H54 (cell line): ENCODE data around the gene TUBGCP5.
A peak's percentile ranks its signal among the peaks of the same experiment; 100 is the strongest.

ENCODE experiments used
- DNase-seq: peaks from one replicate; pipeline ENCODE4 v3.0.0; 2011; ENCODE audit warnings: low spot score, mixed read lengths; ENCODE audit not compliant: insufficient read length
- FAIRE-seq: peaks from 3 replicates; lab custom pipeline; 2011; peaks lifted over from hg19 to GRCh38; lab: Jason Lieb, UNC
- POLR2A ChIP-seq: IDR thresholded peaks from 2 replicates; pipeline ENCODE4 v1.6.1; 2011; ENCODE audit warnings: low read depth, mild to moderate bottlenecking, low read length

TUBGCP5 gene

DNA sequence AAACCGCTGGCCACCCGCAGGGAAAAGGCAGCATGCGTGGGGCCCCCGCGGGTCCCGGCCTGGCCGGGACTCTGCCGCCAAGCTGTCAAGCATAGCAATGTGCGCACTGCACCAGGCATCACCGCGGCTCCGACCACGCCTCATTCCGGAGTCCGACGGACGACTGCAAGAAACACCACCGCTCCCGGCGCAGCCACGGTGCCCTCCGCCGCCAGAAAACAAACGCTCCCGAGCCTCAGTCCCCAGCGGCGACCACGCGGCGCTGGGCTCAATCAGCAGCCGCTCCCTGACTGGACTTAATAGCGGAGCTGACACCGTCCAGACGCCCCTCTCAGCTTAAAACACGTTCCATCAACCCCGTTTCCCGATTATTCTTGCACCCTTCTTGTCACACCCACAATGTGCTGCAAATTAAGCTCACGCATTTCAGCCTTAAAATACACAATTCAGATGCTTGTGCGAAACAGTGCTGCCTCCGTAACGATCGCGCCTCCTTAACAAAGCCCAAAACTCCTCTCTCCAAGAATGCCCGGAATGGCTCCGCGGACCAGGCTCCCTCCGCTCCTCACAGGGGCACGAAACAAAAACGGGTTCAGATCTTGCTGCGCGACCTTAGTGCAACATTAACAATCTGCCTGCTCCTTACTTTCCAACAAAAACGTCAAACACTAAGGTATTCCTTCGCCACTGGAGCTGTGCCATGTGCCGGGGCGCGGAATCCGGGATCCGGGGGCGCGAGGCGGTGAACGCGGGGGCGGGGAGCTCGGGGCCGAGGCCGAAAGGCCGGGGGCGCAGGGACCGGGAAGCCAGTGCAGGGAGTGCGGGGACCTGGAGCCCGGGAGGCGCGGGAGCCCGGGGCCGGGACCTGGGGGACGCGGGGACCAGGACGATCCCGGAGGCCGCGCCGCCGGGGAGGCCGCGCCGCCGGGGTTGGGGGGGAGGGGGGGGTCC, 59.9 kb downstream of the TUBGCP5 start:
- FAIRE-seq: no peak
- no peak for TF ChIP-seq POLR2A
- peak; percentile 50 for DNase-seq

DNA sequence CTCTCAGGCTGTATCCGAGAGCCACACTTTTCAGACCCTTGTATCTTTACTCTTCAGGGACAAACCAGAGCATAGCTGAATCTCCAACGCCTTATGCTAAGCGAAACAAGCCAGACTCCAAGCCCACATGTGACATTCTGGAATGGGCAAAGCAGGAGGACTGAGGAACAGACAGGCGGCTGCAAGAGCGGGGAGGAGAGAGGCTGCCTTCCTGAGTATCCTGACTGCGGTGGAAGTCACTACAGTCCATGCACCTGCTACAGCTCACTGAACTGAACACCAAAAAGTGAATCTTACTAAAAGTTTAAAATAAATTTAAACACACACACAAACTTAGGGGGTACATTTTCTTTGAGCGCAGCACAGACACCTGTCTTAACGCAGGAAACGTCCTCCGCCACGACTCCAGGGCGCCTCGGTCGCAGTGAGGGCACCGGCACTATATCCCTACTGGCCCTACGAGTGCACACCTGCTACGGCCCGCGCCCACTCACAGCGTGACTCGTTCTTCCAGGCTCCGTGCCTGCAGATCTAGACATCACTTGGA, 60.6 kb downstream of the TUBGCP5 start:
- no peak for FAIRE-seq

DNA sequence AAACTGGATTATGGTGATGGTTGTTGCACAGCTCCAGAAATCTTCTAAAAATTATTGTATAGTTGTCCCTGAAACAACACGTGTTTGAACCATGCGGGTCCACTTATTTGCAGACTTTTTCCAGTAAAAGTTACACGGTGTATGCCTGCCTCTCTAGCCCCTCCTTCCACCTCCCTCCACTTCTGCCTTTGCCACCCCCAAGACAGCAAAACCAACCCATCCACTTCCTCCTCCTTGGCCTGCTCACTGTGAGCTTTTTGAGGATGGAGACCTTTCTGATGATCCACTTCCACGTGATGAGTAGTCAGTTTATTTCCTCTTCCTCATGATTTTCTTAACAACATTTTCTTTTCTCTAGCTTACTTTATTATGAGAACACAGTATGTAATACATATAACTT, 64.6 kb downstream of the TUBGCP5 start:
- FAIRE-seq: no peak
- no peak for TF ChIP-seq POLR2A
- no peak for DNase-seq

More for the DNA sequence above, 60.6 kb downstream of the TUBGCP5 start:
- TF ChIP-seq POLR2A: no peak
- no peak for DNase-seq

DNA sequence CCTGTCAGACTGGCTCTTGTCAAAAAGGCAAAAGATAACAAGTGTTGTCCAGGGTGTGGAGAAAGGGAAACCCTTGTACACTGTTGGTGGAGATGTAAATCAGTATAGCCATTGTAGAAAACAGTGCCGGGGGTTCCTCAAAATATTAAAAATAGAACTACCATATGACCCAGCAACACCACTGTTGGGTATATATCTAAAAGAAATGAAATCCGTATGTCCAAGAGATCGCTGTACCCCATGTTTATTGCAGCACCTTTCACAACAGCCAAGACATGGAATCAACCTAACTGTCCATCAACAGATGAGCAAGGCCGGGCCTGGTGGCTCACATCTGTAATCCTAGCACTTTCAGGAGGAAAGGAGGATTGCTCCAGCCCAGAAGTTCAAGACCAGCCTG, 65.4 kb downstream of the TUBGCP5 start:
- no peak for DNase-seq
- no peak for FAIRE-seq
- no peak for TF ChIP-seq POLR2A

DNA sequence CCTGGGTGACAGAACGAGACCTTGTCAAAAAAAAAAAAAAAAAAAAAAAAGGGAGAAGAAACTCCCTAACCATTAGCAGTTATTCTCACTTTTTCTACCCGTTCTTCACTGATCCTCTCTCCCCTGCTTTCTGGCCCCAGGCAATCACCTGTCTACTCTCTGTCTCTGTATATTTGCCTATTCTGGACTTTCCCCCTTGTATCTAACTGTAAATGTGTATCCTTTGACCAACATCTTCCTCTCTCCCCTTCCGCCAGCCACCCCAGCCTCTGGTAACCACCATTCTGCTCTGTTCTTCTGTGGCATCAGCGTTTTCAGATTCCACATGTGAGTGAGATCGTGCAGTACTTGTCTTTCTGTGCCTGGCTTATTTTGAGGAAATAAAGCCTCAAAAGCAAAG, 66.1 kb downstream of the TUBGCP5 start:
- no peak for TF ChIP-seq POLR2A
- FAIRE-seq (no peak), DNase-seq (no peak)

DNA sequence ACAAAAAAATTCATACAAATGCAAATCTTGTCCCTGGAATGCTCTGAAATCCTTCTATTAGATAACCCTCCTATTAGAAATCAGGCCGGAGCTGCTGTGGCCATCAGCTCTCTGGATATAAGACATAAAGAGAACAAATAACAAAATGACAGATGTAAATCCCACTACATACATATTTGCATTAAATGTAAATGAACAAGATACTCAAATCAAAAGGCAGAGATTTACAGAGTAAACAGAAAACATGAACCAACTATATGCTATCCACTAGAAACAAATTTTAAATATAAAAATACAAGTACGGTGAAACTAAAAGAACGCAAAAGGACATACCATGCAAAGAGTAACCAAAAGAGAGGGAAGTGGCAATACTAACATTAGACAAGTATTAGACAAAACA, 69.9 kb downstream of the TUBGCP5 start:
- TF ChIP-seq POLR2A: no peak
- DNase-seq (no peak), FAIRE-seq (no peak)

DNA sequence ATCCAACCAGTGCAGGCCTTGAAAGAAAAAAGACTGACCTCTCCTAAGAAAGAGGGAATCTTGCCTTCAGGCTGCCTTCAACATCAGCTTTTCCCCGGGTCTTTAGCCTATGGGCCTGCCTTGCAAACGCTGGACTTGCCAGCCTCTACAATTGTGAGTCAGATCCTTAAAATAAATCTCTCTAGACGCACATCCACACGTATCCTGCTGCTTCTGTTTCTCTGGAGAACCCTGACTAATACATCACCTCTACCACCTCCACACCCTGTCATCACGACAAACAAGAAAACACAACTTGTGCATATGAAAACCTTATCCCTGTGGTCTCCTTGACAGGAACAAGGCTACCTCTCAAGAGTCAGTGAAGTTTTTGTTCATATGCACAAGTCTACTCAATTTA, 71.0 kb downstream of the TUBGCP5 start:
- FAIRE-seq: no peak
- TF ChIP-seq POLR2A: no peak
- DNase-seq: peak; percentile 63

DNA sequence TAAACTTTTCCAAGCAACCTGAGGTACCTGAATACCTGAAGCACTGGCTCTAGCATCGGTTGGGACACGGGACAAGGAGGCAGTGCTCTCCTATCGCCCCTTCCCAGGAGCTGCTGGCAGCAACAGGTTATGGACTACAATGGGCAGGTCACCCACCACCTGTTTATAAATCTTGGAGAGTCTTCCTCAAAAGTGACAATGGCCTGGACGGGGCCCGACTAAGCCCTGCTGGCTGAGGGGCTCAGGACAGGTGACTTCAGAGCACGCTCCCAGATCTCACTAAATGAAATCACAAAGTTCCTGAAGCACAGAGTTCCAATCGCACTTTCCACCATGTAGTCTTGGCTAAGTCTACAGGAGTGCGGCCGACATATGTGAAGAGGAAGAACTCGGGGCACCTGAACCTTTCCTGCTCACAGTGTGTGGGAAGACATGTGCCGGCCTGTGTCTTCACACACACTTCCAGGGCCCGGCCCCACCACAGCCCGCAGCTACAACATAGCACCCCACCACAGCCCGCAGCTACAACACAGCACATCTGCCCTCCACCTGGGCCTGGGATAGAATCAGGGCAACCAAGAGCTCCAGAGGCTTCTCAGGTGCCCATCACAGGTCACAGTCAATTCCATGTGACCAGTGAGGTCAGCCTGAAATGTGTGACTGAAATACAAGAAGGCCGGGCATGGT, 72.1 kb downstream of the TUBGCP5 start:
- DNase-seq (no peak), FAIRE-seq (no peak)
- TF ChIP-seq POLR2A: no peak

DNA sequence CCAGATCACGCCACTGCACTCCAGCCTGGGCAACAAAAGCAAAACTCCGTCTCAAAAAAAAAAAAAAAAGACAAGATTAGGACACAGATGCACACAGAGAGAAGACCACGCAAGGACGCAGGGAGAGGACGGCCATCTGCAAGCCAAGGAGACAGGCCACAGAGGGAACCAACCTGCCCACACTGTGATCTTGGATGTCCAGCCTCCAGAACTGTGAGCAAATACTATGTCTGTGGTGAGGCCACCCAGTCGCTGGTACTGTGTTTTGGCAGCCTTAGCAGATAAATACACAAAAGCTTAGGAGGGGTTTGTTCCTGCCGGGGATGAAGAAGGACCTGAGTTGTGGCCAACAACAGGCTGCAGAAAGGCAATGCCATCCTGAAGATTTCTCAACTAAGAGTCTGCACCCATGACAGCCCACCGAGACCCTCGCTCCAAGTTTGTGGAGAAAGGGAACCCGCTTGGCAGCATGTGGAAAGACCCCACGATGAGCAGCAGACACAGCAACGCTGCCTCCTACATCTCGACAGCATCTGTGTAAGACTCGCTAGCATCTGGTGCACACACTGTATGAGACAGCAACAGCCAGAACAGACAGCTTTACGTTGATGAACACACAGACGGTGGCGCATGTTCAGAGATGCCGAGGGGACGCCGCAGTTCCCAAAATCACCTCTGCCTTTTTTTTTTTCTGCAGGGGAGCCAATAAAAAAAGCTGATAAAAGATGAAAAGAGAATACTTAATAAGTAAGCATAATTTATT, 72.9 kb downstream of the TUBGCP5 start:
- FAIRE-seq: no peak
- TF ChIP-seq POLR2A: no peak
- DNase-seq: no peak

DNA sequence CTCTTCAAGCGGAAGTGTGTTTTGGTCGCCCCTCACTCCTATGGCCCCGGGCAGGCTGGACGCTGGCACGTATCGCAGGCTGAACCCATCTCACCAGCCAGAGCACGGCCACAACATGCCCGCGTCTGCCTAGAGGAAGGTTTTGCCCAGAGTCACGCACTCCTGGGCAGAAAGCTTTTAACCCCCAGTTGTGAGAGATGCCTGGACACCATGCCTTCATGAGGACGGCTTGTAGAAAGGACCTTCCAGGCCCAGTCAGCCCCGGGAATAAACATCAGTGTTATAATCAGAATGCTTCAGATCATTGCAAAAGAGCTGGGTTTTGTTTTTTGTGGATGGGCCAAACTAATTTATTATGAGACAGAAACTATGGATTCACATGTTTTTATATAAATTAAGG, 75.7 kb downstream of the TUBGCP5 start:
- DNase-seq (no peak), FAIRE-seq (no peak)
- TF ChIP-seq POLR2A: no peak

DNA sequence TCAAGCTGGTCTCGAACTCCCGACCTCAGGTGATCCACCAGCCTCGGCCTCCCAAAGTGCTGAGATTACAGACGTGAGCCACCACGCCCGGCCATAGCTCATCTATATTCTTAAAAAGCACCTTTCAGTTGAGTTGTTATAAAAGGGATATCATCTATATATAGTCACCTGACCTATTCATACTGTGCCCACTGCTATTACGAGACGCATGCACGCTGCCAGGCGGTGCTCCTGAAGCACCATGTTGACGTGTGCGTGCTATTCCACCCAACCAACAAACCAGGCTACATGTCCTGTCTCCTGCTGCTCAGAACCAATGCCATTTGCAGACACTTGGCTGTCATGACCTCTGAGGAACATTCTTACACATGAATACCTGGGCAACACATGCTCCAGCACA, 76.8 kb downstream of the TUBGCP5 start:
- FAIRE-seq (no peak), DNase-seq (no peak)
- TF ChIP-seq POLR2A: no peak

DNA sequence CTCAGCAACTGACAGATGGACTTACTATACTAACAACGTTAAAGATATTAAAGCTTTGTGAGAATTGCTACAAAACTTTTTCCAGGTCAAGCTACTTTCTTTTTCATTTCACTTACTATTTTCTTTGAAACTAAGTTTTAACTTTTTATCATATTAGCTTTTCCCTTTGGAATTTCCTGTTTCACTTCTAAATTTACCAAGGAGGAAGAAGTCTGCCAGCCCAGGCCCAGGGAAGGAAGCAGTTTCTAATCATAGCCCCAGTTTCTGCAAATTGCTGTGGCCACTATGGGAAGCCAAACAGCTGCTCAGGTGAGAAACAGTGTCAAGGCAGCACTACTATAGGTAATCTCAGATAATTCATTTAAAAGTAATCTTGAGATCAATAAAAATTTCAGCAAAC, 77.6 kb downstream of the TUBGCP5 start:
- TF ChIP-seq POLR2A: no peak
- no peak for DNase-seq
- no peak for FAIRE-seq

DNA sequence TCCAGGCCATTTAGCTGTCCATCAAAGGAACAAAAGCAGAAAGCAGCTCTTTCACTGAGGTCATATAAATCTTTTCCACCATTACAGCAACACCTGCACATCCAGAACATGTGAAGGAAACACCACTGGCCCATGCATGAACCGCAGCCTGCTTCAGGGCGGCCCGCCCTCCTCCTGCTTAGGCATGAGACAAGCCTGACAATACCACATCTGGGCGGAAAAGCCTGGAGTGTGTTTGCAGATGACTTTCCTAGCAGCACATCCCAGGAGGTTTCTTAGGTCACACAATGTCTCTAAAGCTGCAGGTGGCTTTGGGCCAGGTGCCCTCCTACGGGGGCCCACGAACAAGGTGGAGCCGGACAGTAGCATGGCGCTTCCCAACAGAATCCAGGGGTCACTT, 78.8 kb downstream of the TUBGCP5 start:
- no peak for TF ChIP-seq POLR2A
- FAIRE-seq (no peak), DNase-seq (no peak)

DNA sequence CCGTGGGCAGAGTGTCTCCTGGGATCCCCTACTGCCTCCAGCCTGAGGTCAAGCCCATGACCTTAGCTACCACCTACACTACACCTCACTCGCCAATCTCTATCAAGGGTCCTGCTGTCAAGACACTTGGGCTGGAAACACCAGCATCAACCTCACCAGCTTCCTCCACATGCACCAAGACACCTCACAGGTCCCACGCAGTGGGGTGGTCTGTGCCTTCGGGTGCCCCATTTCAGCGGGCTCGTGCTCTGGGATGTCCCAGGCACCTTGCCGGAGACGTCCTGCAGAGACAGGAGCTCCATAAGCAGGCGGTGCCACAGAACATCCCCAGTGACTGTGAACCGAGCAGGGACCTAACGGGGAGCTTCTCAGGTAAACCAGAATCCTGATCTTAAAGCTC, 79.2 kb downstream of the TUBGCP5 start:
- FAIRE-seq (no peak), DNase-seq (no peak)
- no peak for TF ChIP-seq POLR2A
